Colonic mucosa (tissue), 4 donors: Measurements from ENCODE around the gene KLF6. TPM values are rescaled to one million over a fixed set of nuclear protein-coding genes. Genes with fewer than 3 reads are reported as not detected.

Experiments
- DNase-seq: peaks from one replicate; pipeline ENCODE4 v3.0.0-alpha.2; 2020
- H3K27ac ChIP-seq: fragments of 200-600 bp; one replicate; pipeline ENCODE4 v1.8.0; 2021
- H3K27me3 ChIP-seq: fragments of 200-600 bp; one replicate; pipeline ENCODE4 v1.8.0; 2021
- H3K36me3 ChIP-seq: fragments of 200-600 bp; one replicate; pipeline ENCODE4 v1.8.0; 2021
- H3K4me1 ChIP-seq: fragments of 200-600 bp; one replicate; pipeline ENCODE4 v1.8.0; 2021; ENCODE audit warnings: mild to moderate bottlenecking
- H3K4me3 ChIP-seq: fragments of 200-600 bp; one replicate; pipeline ENCODE4 v1.8.0; 2021
- H3K9ac ChIP-seq, 2 donors: one replicate each; pipeline ENCODE4 v1.7.0; 2013; ENCODE audit warnings: control low read depth in 2 of 2, low read depth in 2 of 2, low read length in 2 of 2
- H3K9me3 ChIP-seq: fragments of 200-600 bp; one replicate; pipeline ENCODE4 v1.8.0; 2021
- CTCF ChIP-seq: fragments of 200-600 bp; IDR thresholded peaks from one replicate; pipeline ENCODE4 v1.8.0; 2022; ENCODE audit warnings: antibody characterized with exemption, mild to moderate bottlenecking
- intact Hi-C: fragments of 100-400 bp; cut with DNase I; formaldehyde crosslinking; loops from one replicate; pipeline ENCODE4 v1.14.1; 2022
- total RNA-seq, 2 donors: library from RNA; stranded (reverse); fragmentation: NEBNext Ultra II Directional in 1 of 2; extraction: Animal tissue kit (Norgen Biotek cat#: 25700) in 1 of 2; gene quantifications; one replicate each; pipeline ENCODE4 v1.2.1, GENCODE V29; 2021
- donor health status: healthy.
- donor health status: DM: no; HTN: no; CAD: no.
- donor health status: DM: no; HTN: no; CAD: no.

KLF6 gene
- total RNA-seq, 2 donors from 2014 or later = 106 to 299 TPM

- no peak overlapping the region for H3K4me3 ChIP-seq
- no peaks in the 10 kb centered on the region for H3K36me3 ChIP-seq
- intact Hi-C loops = no loop called here
- no peaks in the 10 kb centered on the region for H3K9me3 ChIP-seq
- H3K27ac ChIP-seq = peak overlapping the region; percentile 16
- H3K4me1 ChIP-seq = no peaks in the 10 kb centered on the region
- no peak for TF ChIP-seq CTCF
- peak overlapping the region in 1 of 2 donors; percentile 27 for H3K9ac ChIP-seq
- H3K27me3 ChIP-seq = no peaks in the 10 kb centered on the region
- DNase-seq = no peak
Measured at GRCh38 chr10:3765146-3765545, 19.9 kb downstream of the KLF6 start.

- no peak for TF ChIP-seq CTCF
- Histone ChIP-seq H3K4me1 (no peaks in the 10 kb centered on the region), H3K27me3 (no peaks in the 10 kb centered on the region), H3K9me3 (no peaks in the 10 kb centered on the region), H3K9ac (peak overlapping the region in 1 of 2 donors; percentile 27), H3K4me3 (no peak overlapping the region), H3K27ac (peak overlapping the region; percentile 16), H3K36me3 (no peaks in the 10 kb centered on the region)
- no peak for DNase-seq
- intact Hi-C loops = no loop called here
Measured at GRCh38 chr10:3764626-3765112, 20.3 kb downstream of the KLF6 start.

- no peak for DNase-seq
- Histone ChIP-seq H3K36me3 (no peaks in the 10 kb centered on the region), H3K9ac (no peak overlapping the region), H3K27me3 (no peaks in the 10 kb centered on the region), H3K4me3 (no peak overlapping the region), H3K27ac (peak overlapping the region; percentile 16), H3K9me3 (no peaks in the 10 kb centered on the region), H3K4me1 (no peaks in the 10 kb centered on the region)
- intact Hi-C loops = no loop called here
- TF ChIP-seq CTCF = no peak
Measured at GRCh38 chr10:3763852-3764625, 21.0 kb downstream of the KLF6 start.

- no peaks in the 10 kb centered on the region for H3K4me1 ChIP-seq
- intact Hi-C loops = no loop called here
- peak; percentile 46 for DNase-seq
Measured at GRCh38 chr10:3763035-3763456, 22.0 kb downstream of the KLF6 start.

GRCh38 chr10:3762309-3762708, 22.7 kb downstream of the KLF6 start:
- Histone ChIP-seq H3K9ac (no peak overlapping the region), H3K27me3 (no peaks in the 10 kb centered on the region), H3K4me3 (no peak overlapping the region), H3K9me3 (no peaks in the 10 kb centered on the region), H3K27ac (no peak overlapping the region), H3K4me1 (no peaks in the 10 kb centered on the region), H3K36me3 (no peaks in the 10 kb centered on the region)
- intact Hi-C loops = no loop called here
- TF ChIP-seq CTCF = no peak
- no peak for DNase-seq

More at GRCh38 chr10:3763035-3763456, 22.0 kb downstream of the KLF6 start:
- Histone ChIP-seq H3K4me3 (no peak overlapping the region), H3K36me3 (no peaks in the 10 kb centered on the region), H3K9me3 (no peaks in the 10 kb centered on the region), H3K9ac (no peak overlapping the region), H3K27me3 (no peaks in the 10 kb centered on the region), H3K27ac (no peak overlapping the region)
- no peak for TF ChIP-seq CTCF
